Measurements from ENCODE around the gene IPO13.

IPO13 gene

GRCh38 chr1:43930949-43931275, 15.8 kb upstream of the IPO13 start:
- no peak for DNase-seq

GRCh38 chr1:43931711-43932660, 14.8 kb upstream of the IPO13 start:
- no peak for DNase-seq

- DNase-seq, result no peak
These were observed 13.9 kb upstream of the IPO13 start for GRCh38 chr1:43932786-43933385.

GRCh38 chr1:43933386-43934100, 13.2 kb upstream of the IPO13 start, which contains the start of gene ARTN:
TSS of gene ARTN (plus strand) at chr1:43933801. CDS start at chr1:43935657, 1,856 bp downstream.
- DNase-seq, result no peak

GRCh38 chr1:43934101-43934985, 12.4 kb upstream of the IPO13 start:
- DNase-seq, result peak; percentile 64

- no peak for DNase-seq
These were observed 11.8 kb upstream of the IPO13 start for GRCh38 chr1:43934986-43935324.

GRCh38 chr1:43935711-43936427, 10.9 kb upstream of the IPO13 start:
- DNase-seq, result no peak

- peak; percentile 48 for DNase-seq
These were observed 10.2 kb upstream of the IPO13 start for GRCh38 chr1:43936431-43937151.

- no peak for DNase-seq
These were observed 9.4 kb upstream of the IPO13 start for GRCh38 chr1:43937179-43937865.

GRCh38 chr1:43938383-43938782, 8.4 kb upstream of the IPO13 start:
- DNase-seq, result no peak

- no peak for DNase-seq
These were observed 7.7 kb upstream of the IPO13 start for GRCh38 chr1:43938892-43939587.

GRCh38 chr1:43942411-43942810, 4.3 kb upstream of the IPO13 start:
- peak; percentile 19 for DNase-seq

GRCh38 chr1:43944860-43945259, 1.9 kb upstream of the IPO13 start:
- DNase-seq, result no peak

- no peak for DNase-seq
These were observed 995 bp upstream of the IPO13 start for GRCh38 chr1:43945674-43946235.

- DNase-seq, result no peak
These were observed 517 bp downstream of the IPO13 start for GRCh38 chr1:43947061-43947873.

GRCh38 chr1:43947874-43948437, 1.2 kb downstream of the IPO13 start:
- no peak for DNase-seq

GRCh38 chr1:43949678-43950077, 2.9 kb downstream of the IPO13 start:
- DNase-seq, result no peak

Measured in inflammatory macrophage treated with lipopolysaccharide for 4 hours (primary cell).